OCI-LY7 (cell line): ENCODE results near the gene TRABD2B.
A peak's percentile ranks its signal among the peaks of the same experiment; 100 is the strongest.

Experiments used
- EZH2phosphoT487 ChIP-seq: fragments of 200-600 bp; sonication (generic); IDR thresholded peaks from 2 replicates; pipeline ENCODE4 v1.6.1; 2018; ENCODE audit warnings: low read depth, borderline replicate concordance, mild to moderate bottlenecking, mixed run types, antibody characterized with exemption, low read length, moderate library complexity, mixed read lengths
- TF ChIP-seq, protein P1 (sequence below): fragments of 200-600 bp; sonication (generic); conservative IDR thresholded peaks from 2 replicates; pipeline ENCODE4 v1.5.1; 2014; ENCODE audit warnings: mild to moderate bottlenecking, antibody characterized with exemption, low read length, moderate library complexity, mixed read lengths

DNA sequence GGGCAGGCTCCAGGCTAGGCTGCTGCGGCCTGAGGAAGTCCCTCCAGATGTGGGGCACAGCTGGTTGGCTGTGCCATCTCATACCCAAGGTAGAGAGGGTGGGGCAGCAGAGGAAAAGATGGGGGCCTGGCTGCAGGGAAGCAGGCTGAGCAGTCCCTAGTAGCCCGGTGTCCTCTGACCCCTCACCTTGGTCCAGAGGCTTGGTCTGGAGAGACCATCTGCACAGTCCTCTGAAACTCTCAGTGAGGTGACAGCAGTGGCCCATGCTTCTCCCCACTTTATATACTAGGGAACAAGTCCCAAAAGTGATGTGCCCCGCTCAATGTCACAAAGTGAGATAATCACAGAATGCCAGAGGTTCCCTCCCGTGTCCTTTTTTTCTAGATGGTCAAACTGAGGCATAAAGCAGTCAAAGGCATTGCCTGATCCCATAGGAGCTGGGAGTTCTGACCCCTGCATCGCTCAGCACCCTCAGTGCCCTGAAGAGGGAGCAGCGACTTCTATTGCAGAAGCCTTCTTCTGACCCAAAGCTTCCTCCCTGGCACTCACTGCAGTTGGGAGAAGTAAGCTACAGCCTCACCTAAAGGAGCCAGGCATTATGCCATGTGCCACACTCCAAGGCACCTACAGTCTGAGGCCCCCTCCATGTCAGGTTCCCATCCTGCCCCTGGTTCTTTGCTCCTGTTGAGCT lies 45.5 kb downstream of the TRABD2B start:
- TF ChIP-seq EZH2phosphoT487 = no peak
- TF ChIP-seq, protein P1, sequence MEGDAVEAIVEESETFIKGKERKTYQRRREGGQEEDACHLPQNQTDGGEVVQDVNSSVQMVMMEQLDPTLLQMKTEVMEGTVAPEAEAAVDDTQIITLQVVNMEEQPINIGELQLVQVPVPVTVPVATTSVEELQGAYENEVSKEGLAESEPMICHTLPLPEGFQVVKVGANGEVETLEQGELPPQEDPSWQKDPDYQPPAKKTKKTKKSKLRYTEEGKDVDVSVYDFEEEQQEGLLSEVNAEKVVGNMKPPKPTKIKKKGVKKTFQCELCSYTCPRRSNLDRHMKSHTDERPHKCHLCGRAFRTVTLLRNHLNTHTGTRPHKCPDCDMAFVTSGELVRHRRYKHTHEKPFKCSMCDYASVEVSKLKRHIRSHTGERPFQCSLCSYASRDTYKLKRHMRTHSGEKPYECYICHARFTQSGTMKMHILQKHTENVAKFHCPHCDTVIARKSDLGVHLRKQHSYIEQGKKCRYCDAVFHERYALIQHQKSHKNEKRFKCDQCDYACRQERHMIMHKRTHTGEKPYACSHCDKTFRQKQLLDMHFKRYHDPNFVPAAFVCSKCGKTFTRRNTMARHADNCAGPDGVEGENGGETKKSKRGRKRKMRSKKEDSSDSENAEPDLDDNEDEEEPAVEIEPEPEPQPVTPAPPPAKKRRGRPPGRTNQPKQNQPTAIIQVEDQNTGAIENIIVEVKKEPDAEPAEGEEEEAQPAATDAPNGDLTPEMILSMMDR = 0 out of 2 replicates have a peak, but pooled peaks have one; percentile 23
